Ureter (tissue), 1 donor: ENCODE results near the gene CCDC187. TPM values are rescaled to one million over a fixed set of nuclear protein-coding genes. Genes with fewer than 3 reads are reported as not detected.
"Not testable (repeated sequence)": the region's sequence is repeated elsewhere in the genome, so short reads cannot be mapped to it uniquely, and the experiment has no call there.

Experiments used
- DNase-seq: peaks from one replicate; pipeline ENCODE4 v3.0.0-alpha.2; 2020; ENCODE audit warnings: low spot score
- total RNA-seq: library from RNA; stranded (reverse); gene quantifications from one replicate; pipeline ENCODE4 v1.2.4, GENCODE V29; 2023
- donor health status: DM: yes; HTN: yes; CAD: no.

Gene CCDC187
- total RNA-seq, 1 donor from 2014 or later, result 9.0 TPM

- no peak for DNase-seq
Measured at GRCh38 chr9:136239135-136239982, 64.5 kb downstream of the CCDC187 start.

DNA sequence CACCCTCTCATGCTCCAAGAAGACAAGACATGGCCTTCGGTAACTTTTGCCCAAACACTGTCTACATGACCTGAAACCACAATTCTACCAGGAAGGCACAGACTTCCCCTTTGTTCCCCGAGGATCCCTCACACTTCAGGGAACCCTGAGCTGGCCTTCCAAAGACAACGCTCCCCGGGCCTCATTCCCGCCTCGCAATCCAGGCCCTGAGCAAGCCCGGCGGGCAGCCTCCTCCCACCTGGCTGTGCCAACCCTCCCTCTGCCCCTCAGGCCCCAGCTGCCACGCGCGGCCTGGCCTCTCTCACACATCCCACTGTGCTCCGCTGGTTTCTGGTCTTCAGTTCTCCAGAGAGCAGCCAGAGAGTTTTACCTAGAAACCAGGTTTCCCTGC lies 65.6 kb downstream of the CCDC187 start:
- no peak for DNase-seq

GRCh38 chr9:136237486-136238341 lies 66.2 kb downstream of the CCDC187 start:
- DNase-seq, result no peak

DNA sequence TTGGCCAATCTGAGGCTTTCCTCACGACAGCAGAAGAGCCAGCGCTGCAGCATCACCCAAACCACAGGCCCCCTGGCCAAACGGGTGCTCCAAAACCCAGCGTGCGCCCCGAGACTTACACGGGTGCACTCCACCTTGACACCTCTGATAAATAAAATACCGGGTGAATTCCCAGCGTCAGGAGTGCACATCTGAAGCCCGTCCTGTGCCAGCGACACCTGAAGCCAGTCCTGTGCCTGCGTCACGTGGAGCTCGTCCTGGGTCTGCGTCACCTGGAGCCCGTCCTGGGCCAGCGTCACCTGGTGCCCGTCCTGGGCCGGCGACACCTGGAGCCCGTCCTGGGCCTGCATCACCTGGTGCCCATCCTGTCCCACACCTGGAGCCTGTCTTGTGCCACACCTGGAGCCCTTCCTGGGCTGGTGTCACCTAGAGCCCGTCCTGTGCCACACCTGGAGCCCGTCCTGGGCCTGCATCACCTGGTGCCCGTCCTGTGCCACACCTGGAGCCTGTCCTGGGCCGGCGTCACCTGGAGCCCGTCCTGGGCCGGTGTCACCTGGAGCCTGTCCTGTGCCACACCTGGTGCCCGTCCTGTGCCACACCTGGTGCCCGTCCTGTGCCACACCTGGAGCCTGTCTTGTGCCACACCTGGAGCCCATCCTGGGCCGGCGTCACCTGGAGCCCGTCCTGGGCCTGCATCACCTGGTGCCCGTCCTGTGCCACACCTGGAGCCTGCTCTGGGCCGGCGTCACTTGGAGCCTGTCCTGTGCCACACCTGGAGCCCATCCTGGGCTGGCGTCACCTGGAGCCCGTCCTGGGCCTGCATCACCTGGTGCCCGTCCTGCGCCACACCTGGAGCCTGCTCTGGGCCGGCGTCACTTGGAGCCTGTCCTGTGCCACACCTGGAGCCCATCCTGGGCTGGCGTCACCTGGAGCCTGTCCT lies 67.2 kb downstream of the CCDC187 start:
- not testable (repeated sequence) for DNase-seq

DNA sequence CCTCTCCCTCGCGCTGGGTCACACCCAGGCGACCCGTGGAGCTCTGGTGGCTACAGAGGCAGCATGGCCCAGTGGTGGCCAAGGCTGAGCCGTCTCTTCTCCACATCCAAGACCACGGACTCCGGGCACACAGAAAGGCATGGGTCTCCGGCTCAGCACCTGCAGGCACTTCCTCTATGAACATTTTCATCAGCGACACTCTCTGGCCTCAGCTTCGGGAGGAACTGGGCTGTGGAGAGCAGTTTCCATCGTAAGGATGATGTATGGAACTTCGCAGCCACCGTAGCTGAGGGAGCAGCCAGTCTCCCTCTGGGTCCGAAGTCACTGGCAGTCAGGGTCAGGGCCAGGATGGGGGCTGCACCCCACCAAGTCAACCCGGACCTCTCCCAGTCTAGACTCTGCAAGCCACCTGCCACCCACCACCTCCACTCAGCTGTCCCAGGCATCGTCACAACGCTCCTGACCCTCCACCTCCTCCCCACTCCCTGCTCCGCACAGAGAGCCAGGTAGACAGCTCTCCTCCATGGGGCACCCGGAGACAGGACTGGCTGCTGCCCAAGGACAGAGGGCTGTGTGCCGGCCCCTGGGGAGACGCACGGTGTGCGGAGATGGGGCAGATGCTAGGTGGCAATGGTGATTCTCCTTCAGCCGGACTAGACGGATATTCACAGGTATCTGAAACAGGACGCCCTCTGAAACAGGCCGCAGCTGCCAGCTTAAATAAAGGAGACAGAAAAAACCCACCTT lies 68.0 kb downstream of the CCDC187 start:
- DNase-seq, result no peak

GRCh38 chr9:136235171-136235570 lies 68.7 kb downstream of the CCDC187 start:
- no peak for DNase-seq

- DNase-seq, result no peak
Measured at GRCh38 chr9:136234597-136234996, 69.3 kb downstream of the CCDC187 start.

DNA sequence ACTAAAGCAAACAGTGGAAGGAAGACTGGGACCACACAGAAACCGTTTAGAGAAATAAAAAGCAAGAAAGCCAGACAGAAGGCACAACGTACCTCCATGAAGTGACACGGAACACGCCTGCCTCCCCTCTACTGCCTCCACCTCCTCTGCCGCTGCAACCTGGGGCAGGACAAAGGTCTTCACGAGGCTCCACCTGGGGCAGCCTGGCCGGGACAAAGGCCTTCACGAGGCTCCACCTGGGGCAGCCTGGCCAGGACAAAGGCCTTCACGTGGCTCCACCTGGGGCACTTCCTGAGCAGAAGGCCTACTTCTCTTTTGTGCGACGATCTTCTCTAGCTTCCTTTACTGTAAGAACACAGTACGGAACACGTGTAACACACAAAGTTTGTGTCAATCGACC lies 70.0 kb downstream of the CCDC187 start:
- DNase-seq, result no peak

DNA sequence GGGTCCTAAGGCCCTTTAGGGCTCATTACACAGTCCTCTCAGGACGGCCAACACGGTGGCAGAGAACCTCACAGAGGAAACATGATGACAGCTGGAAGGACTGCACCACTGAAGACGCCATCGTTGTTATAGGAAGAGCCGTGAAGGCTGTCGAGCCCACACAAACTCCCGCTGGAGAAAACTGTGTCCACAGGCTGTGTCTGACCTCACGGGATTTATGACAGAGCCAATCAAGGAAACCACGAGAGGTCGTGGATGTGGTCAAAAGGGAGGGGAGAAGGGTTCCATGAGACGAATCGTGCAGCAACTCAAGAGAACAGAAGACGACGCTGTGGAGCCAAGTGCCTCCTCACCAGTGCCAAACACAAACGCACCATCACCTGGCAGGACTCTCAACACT lies 70.5 kb downstream of the CCDC187 start:
- DNase-seq, result no peak

DNA sequence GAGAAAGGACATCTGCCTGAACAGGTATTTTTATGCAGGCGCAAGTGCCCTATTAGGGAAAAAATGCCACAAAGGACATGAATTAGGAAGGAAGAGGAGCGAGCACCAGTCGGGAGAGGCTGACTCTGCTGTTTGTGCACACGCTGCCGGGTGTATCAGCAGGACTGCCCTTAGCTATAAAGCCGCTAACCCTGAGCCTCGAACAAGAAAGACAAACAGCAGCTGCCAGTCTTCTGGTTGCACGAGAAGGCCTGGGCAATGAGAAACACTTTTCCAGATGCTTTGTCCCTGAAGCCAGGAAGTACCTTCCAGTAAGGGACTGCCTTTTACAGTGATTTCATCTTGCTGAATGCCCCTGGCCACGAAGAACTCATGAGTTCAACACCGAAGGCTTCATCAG lies 70.9 kb downstream of the CCDC187 start:
- no peak for DNase-seq

GRCh38 chr9:136231478-136232297 lies 72.2 kb downstream of the CCDC187 start:
- no peak for DNase-seq

- DNase-seq, result no peak
Measured at GRCh38 chr9:136230773-136231172, 73.1 kb downstream of the CCDC187 start.

DNA sequence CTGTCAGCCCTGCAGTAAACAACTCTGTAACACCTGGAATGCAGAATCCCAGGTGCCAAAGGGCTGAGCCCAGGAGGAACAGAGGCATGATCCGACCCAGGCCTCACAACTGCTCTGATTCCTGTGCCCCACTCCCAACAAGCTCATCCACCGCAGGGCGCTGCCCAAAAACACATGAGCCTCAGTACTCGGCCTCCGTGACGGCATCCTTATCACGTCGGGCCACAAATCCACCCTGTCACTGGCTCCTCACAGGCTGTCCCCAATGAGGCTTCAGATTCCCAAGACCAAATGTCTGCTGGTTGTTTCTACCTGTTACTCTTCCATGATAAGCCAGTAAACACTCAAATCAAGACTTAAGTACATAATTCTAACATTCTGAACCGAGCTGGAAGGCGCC lies 73.5 kb downstream of the CCDC187 start:
- no peak for DNase-seq

- no peak for DNase-seq
Measured at GRCh38 chr9:136229096-136230065, 74.5 kb downstream of the CCDC187 start.

- no peak for DNase-seq
Measured at GRCh38 chr9:136228107-136228875, 75.6 kb downstream of the CCDC187 start.

DNA sequence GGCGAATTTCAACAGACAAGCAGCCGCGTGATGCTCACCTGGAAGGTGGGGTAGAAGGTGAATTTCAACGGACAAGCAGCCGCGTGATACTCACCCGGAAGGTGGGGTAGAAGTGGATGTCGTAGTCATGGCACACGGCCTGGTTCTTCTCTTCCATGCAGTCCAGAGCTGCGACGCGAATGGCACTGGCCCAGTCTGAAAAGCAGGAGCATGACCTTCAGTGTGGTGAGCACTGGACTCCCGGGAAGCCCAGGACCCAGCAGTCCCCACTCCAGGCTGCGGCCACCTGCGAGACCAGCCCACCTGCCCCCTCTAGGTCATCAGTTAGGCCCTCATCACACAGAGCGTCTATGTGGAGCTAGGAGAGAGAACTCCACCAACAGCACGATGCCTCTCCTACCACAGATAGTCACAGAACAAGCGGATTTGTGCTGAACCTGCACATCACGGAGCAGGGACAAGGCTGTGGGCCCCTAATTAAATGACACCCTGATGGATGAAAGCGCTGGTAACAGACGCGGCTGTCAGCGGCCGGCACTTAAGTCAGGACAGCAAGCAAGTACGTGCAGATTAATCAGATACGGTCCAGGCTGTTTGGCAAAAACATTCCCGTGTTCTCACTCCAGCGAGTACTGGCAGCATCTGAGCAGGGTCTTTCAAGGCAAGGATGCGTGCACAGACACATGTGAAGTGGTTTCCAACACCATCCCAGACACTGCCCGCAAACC lies 77.0 kb downstream of the CCDC187 start:
- DNase-seq, result no peak
